ENCODE results near the gene PRKACA.

PRKACA gene

DNA sequence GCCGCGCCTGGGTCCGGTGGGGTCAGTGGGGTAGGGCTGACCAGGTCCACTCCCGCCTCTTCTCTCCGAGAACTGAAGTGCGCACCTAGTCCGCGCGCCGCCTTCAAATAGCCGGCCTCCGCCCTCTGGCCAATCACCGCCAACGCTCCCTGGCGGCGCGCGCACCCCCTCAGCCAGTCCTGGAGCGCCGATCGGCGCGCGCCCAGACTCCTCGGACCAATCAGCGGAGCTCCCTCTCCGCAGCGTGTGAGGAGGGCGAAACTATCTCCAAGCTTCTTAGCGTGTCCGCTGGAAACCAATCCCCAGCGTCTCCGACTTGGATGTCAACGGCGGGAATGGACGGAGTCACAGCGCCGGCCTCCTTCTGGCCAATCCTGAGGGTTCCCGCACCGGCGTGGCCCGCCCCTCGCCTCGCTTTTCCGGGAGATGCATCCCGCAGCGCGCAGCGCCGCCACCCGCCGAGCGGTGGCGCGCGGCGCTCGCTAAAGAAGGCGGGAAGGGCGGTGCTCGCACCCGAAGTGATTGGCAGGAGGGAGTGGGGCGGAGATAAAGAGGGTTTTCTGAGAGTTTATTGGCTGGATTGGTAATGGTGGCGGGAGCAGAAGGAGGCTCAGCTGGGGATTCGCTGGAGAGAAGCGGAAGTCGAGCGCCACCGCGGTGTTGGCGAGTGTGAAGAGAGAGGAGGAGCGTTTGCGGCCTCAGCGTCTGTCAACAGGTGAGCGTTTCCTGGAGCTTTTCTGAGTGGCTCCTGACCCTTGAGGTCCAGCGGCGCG, 19.1 kb upstream of the PRKACA start, which contains the start of gene ASF1B:
Gene ASF1B, minus strand, starts transcription at position 81 of the 773 bp plus-strand sequence. CDS start 133 bp downstream, outside the sequence.
- peak; percentile 99 for DNase-seq (ENCODE audit: extremely low read depth, low read depth)
- peak; percentile 71 for TF ChIP-seq CTCF (IDR thresholded peaks at IDR 0.05; ENCODE audit: low read depth, low read length)

- TF ChIP-seq CTCF (IDR thresholded peaks at IDR 0.05; ENCODE audit: low read depth, low read length), result no peak
- no peak for DNase-seq (ENCODE audit: extremely low read depth, low read depth)
Measured at GRCh38 chr19:14135985-14136508, 18.5 kb upstream of the PRKACA start.

DNA sequence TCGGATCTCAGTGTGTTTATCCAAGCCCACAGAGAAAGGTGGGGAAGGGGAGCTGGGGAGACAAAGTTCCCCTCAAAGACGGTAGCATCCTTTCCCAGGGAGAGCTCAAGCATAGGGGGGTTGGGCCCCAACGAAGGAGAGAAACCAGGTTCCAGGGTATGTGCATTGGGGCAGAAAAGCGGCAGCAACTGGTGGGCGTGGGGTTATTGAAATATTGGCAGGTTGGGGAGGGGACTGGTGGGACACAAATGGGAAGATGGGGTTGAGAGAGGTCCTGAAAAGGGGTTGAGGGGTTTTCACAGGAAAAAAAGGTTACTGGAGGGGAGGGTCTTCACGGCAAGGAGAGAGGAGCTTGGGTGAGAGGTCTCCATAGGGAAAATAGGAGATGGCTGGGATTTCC, 17.8 kb upstream of the PRKACA start:
- no peak for TF ChIP-seq CTCF (IDR thresholded peaks at IDR 0.05; ENCODE audit: low read depth, low read length)
- no peak for DNase-seq (ENCODE audit: extremely low read depth, low read depth)

GRCh38 chr19:14127929-14128509, 10.5 kb upstream of the PRKACA start:
- no peak for DNase-seq (ENCODE audit: extremely low read depth, low read depth)
- TF ChIP-seq CTCF (IDR thresholded peaks at IDR 0.05; ENCODE audit: low read depth, low read length), result no peak

DNA sequence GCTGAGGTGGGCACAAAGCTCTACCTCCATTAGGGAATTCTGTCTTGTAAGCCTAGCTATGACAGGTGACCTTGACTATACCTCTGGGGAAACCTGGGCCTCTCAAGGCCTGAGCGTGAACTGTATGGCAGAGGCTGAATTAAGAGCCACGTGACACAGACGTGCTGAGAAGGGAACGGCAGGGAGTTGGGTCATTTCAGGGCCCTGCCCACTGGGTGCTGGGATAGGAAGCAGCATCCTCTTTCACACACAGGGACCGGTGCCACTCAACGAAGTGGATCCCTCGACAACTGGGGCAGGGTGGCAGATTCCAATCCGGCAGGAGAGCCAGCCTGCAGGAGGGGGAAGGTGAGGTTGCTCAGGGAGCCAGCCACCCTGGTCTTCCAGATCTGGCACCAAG, 9.6 kb upstream of the PRKACA start:
- no peak for DNase-seq (ENCODE audit: extremely low read depth, low read depth)
- no peak for TF ChIP-seq CTCF (IDR thresholded peaks at IDR 0.05; ENCODE audit: low read depth, low read length)

DNA sequence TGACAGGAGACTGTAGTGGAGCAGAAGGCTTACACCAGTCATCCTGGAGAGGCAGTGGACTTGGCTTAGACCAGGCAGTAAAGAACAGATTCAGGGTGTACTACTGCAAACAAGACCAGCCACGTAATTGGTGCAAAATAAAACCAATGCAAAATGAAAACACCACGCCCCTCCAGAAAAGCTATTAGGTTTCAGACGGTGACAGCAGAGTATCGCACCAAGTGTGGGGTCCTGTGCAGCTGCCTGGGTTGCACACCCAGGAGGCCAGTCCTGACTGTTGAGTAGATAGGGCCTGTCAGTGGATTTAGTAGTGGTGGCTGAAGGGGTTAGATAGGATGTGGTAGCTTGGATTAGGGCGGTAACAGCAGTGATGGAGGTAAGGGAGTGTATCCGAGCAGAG, 5.4 kb upstream of the PRKACA start:
- TF ChIP-seq CTCF (IDR thresholded peaks at IDR 0.05; ENCODE audit: low read depth, low read length), result no peak

DNA sequence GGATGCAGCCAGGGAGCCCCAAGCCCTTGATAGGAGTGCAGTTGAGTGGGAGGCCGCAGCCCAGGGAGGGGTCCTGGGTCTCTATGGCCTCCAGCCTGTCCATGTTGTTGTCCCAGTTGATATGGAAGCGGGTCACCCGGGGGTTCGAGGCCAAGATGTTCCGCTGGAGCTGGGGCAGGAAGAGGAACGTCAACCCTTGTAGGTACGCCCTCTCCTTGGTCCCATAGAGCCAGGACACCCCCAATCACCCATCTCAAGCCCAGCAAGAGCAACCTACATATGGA, 2.9 kb upstream of the PRKACA start:
- TF ChIP-seq CTCF (IDR thresholded peaks at IDR 0.05; ENCODE audit: low read depth, low read length), result no peak
- no peak for DNase-seq (ENCODE audit: extremely low read depth, low read depth)

More for the DNA sequence above, 5.4 kb upstream of the PRKACA start:
- no peak for DNase-seq (ENCODE audit: extremely low read depth, low read depth)
